Activated CD4-positive, CD25-positive, alpha-beta regulatory T cell treated with anti-CD3 and anti-CD28 coated beads, Interleukin-2, amount 50 U/mL, for 72 hours (primary cell): ENCODE measurements around the gene PLEKHM3.
A peak's percentile ranks its signal among the peaks of the same experiment; 100 is the strongest.

ENCODE experiments used
- DNase-seq: peaks from one replicate; pipeline ENCODE4 v3.0.0; 2021

PLEKHM3 gene

GRCh38 chr2:207782238-207783030 lies 242.9 kb downstream of the PLEKHM3 start:
- no peak for DNase-seq

GRCh38 chr2:207779523-207779922 lies 245.8 kb downstream of the PLEKHM3 start:
- DNase-seq = no peak

- no peak for DNase-seq
Measured at GRCh38 chr2:207778298-207778882, 246.9 kb downstream of the PLEKHM3 start.

- no peak for DNase-seq
Measured at GRCh38 chr2:207777124-207777523, 248.2 kb downstream of the PLEKHM3 start.

DNA sequence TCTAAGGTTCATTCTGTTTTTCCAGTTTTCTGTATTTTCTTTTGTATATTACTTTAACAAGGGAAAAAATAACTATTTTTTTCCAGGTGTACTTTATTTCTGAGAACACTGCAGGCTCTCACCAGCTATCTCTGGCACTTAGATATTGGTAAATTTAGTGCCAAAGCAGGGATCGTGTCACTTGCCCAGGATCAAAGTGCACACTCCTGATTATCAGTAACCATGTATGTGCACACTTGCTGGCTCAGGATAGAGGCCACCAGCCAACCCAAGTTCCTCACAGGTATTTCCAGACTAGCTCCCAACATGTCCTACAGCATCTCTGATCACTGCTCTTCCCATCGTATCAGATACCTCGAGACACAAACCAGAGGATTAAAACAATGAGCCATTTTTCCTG lies 249.9 kb downstream of the PLEKHM3 start:
- no peak for DNase-seq

- no peak for DNase-seq
Measured at GRCh38 chr2:207772844-207773205, 252.5 kb downstream of the PLEKHM3 start.

DNA sequence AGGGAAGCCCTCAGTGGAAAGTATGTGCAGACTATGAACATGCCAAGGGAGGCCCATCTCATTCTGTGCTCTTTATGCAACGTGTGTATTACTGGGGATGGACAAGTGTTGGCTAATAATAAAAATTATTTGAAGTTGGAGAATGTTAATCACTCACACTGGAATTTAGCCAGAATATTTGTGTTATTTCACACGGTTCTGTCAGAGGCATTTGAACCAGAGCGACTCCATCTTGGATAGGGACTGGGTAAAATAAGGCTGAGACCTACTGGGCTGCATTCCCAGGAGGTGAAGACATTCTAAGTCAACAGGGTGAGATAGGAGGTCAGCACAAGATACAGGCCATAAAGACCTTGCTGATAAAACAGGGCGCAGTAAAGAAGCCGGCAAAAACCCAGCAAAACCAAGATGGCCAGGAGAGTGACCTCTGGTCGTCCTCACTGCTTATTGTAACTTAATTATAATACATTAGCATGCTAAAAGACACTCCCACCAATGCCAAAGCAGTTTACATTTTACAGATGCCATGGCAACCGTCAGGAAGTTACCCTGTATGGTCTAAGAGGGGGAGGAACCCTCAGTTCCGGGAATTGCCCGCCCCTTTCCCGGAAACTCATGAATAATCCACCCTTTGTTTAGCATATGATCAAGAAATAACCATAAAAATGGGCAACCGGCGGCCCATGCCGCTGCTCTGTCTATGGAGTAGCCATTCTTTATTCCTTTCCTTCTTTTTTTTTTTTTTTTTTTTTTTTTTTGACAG lies 253.1 kb downstream of the PLEKHM3 start:
- peak; percentile 35 for DNase-seq

- DNase-seq = no peak
Measured at GRCh38 chr2:207771421-207771820, 253.9 kb downstream of the PLEKHM3 start.
